HepG2 (cell line): ENCODE data around the gene SRSF8. TPM values are rescaled to one million over a fixed set of nuclear protein-coding genes. Genes with fewer than 3 reads are reported as not detected.

Source experiments
- BHLHE40 ChIP-seq: IDR thresholded peaks from 2 replicates; pipeline ENCODE4 v1.6.1; 2011; ENCODE audit warnings: low read length, improper control_type of control experiment
- CEBPB ChIP-seq: IDR thresholded peaks from 2 replicates; pipeline ENCODE4 v1.6.1; 2011; ENCODE audit warnings: low read depth, low read length, improper control_type of control experiment, borderline replicate concordance
- FLYWCH1 ChIP-seq: sonication (generic); formaldehyde crosslinking; IDR thresholded peaks from 2 replicates; pipeline ENCODE4 v1.8.1; 2023; ENCODE audit warnings: mild to moderate bottlenecking, missing genetic modification reagents
- SETDB1 ChIP-seq: sonication (generic); formaldehyde crosslinking; IDR thresholded peaks from 2 replicates; pipeline ENCODE4 v1.5.1; 2020; ENCODE audit warnings: missing genetic modification reagents, mild to moderate bottlenecking, borderline replicate concordance
- ZNF329 ChIP-seq: sonication (generic); formaldehyde crosslinking; IDR thresholded peaks from 2 replicates; pipeline ENCODE4 v1.9.0; 2021; ENCODE audit warnings: low read depth, mild to moderate bottlenecking, missing genetic modification reagents
- ZNF713 ChIP-seq: sonication (generic); formaldehyde crosslinking; IDR thresholded peaks from 2 replicates; pipeline ENCODE4 v1.4.0; 2020; ENCODE audit warnings: mild to moderate bottlenecking, missing genetic modification reagents
- polyA plus RNA-seq, 8 experiments: library from polyadenylated mRNA; depleted of rRNA in 3 of 8; stranded (reverse) in 7 of 8; unstranded in 1 of 8; fragments of >200 nt; fragmentation: Illumina TruSeq in 4 of 8; extraction: Trizol in 4 of 8; gene quantifications; 2 replicates each; pipeline versions ENCODE4 v1.2.1 to v1.2.3, GENCODE V29; 2011 to 2016; ENCODE audit warnings: low read depth in 4 of 8, missing spikeins in 1 of 8, mixed read lengths in 1 of 8; ENCODE audit not compliant: insufficient read depth in 1 of 8
- total RNA-seq, 5 experiments: library from RNA; depleted of rRNA; stranded (reverse); fragments of >200 nt; fragmentation: Illumina TruSeq; extraction: Trizol; gene quantifications; 2 replicates each; pipeline ENCODE4 v1.2.3, GENCODE V29; 2016; ENCODE audit warnings: low read depth in 1 of 5
- TF ChIP-seq, protein P1 (sequence below), 2 experiments: sonication (generic) in 1 of 2; formaldehyde crosslinking in 1 of 2; IDR thresholded peaks; 2 replicates each; pipeline versions ENCODE4 v1.4.0 to v1.6.1; 2018 to 2020; ENCODE audit warnings: missing genetic modification reagents in 2 of 2, borderline replicate concordance in 1 of 2, low read depth in 1 of 2, mild to moderate bottlenecking in 1 of 2, missing biosample characterization in 1 of 2
- TF ChIP-seq, protein P2 (sequence below): sonication (generic); formaldehyde crosslinking; IDR thresholded peaks from 2 replicates; pipeline ENCODE4 v1.8.0; 2022; ENCODE audit warnings: mild to moderate bottlenecking, missing genetic modification reagents, moderate library complexity
- TF ChIP-seq, protein P3 (sequence below): sonication (generic); formaldehyde crosslinking; IDR thresholded peaks from 2 replicates; pipeline ENCODE4 v1.8.0; 2022; ENCODE audit warnings: mild to moderate bottlenecking, missing genetic modification reagents; ENCODE audit not compliant: insufficient replicate concordance

SRSF8 gene
- total and polyA plus RNA-seq, 2 of the 13 experiments (the other 11 are each of a cell fraction or from before 2014, with no cell fraction given) = 21.8 to 25.8 TPM

DNA sequence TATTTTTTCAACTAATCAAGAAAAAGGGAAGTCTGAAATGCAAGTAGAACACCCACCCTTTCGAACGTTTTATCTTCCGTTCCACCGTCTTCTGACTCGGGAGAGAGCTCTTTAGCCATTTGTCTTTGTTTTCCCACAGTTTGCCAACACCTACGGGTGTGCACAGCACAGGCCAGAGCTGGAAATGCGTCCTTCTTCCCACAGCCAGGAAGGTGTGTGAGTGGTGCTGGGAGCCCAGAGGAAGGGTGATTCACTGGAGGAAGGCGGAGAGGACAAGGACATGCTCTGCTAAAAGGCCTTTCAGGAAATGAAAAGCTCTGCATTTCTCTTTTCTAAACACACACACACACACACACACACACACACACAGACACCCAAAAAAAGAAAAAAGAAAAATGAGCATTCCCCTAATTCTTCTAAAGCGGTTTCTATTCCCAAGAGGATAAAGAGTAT, 41.5 kb downstream of the SRSF8 start (continued):
- TF ChIP-seq, protein P1, sequence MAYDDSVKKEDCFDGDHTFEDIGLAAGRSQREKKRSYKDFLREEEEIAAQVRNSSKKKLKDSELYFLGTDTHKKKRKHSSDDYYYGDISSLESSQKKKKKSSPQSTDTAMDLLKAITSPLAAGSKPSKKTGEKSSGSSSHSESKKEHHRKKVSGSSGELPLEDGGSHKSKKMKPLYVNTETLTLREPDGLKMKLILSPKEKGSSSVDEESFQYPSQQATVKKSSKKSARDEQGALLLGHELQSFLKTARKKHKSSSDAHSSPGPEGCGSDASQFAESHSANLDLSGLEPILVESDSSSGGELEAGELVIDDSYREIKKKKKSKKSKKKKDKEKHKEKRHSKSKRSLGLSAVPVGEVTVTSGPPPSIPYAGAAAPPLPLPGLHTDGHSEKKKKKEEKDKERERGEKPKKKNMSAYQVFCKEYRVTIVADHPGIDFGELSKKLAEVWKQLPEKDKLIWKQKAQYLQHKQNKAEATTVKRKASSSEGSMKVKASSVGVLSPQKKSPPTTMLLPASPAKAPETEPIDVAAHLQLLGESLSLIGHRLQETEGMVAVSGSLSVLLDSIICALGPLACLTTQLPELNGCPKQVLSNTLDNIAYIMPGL (CRISPR knock-in tag; IDR thresholded peaks at IDR 0.05; ENCODE audit: borderline replicate concordance in 1 of 2, low read depth in 1 of 2) = no peak
- TF ChIP-seq FLYWCH1 (CRISPR knock-in tag) (no peak), BHLHE40 (no peak), ZNF329 (CRISPR knock-in tag) (no peak), ZNF713 (CRISPR knock-in tag) (no peak), CEBPB (no peak), SETDB1 (CRISPR knock-in tag) (no peak)
- TF ChIP-seq, protein P2, sequence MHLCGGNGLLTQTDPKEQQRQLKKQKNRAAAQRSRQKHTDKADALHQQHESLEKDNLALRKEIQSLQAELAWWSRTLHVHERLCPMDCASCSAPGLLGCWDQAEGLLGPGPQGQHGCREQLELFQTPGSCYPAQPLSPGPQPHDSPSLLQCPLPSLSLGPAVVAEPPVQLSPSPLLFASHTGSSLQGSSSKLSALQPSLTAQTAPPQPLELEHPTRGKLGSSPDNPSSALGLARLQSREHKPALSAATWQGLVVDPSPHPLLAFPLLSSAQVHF (CRISPR knock-in tag) = no peak
- TF ChIP-seq, protein P3, sequence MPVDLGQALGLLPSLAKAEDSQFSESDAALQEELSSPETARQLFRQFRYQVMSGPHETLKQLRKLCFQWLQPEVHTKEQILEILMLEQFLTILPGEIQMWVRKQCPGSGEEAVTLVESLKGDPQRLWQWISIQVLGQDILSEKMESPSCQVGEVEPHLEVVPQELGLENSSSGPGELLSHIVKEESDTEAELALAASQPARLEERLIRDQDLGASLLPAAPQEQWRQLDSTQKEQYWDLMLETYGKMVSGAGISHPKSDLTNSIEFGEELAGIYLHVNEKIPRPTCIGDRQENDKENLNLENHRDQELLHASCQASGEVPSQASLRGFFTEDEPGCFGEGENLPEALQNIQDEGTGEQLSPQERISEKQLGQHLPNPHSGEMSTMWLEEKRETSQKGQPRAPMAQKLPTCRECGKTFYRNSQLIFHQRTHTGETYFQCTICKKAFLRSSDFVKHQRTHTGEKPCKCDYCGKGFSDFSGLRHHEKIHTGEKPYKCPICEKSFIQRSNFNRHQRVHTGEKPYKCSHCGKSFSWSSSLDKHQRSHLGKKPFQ (CRISPR knock-in tag) = no peak
